Suprapubic skin (tissue), 4 donors: Measurements from ENCODE around the gene TP73. TPM values are rescaled to one million over a fixed set of nuclear protein-coding genes. Genes with fewer than 3 reads are reported as not detected.

Experiments used
- DNase-seq, 2 donors: peaks; one replicate each; pipeline ENCODE4 v3.0.0-alpha.2; 2019; ENCODE audit warnings: low spot score in 2 of 2
- H3K27ac ChIP-seq: fragments of 200-600 bp; sonication (generic); one replicate; pipeline ENCODE4 v1.5.1; 2019
- H3K27me3 ChIP-seq: fragments of 200-600 bp; sonication (generic); one replicate; pipeline ENCODE4 v1.5.1; 2019
- H3K36me3 ChIP-seq: fragments of 200-600 bp; sonication (generic); one replicate; pipeline ENCODE4 v1.5.1; 2019
- H3K4me1 ChIP-seq: fragments of 200-600 bp; sonication (generic); one replicate; pipeline ENCODE4 v1.5.1; 2019
- H3K4me3 ChIP-seq: fragments of 200-600 bp; sonication (generic); one replicate; pipeline ENCODE4 v1.5.1; 2019; ENCODE audit warnings: mild to moderate bottlenecking
- H3K9me3 ChIP-seq: fragments of 200-600 bp; sonication (generic); one replicate; pipeline ENCODE4 v1.5.1; 2019
- CTCF ChIP-seq, 2 donors: fragments of 200-600 bp in 1 of 2; fragments of 450-650 bp in 1 of 2; sonication (generic) in 1 of 2; IDR thresholded peaks; one replicate each; pipeline ENCODE4 v1.5.1; 2016 to 2019; ENCODE audit warnings: antibody characterized with exemption in 2 of 2, mild to moderate bottlenecking in 1 of 2, moderate library complexity in 1 of 2
- EP300 ChIP-seq: sonication (generic); formaldehyde crosslinking; IDR thresholded peaks from one replicate; pipeline ENCODE4 v1.6.1; 2017; ENCODE audit warnings: antibody characterized with exemption
- POLR2A ChIP-seq, 2 donors: fragments of 450-650 bp; IDR thresholded peaks; one replicate each; pipeline ENCODE4 v1.6.1; 2017; ENCODE audit warnings: antibody characterized with exemption in 2 of 2, mild to moderate bottlenecking in 2 of 2, moderate library complexity in 2 of 2
- POLR2AphosphoS5 ChIP-seq, 3 donors: sonication (generic); formaldehyde crosslinking; IDR thresholded peaks; one replicate each; pipeline ENCODE4 v1.6.1; 2017; ENCODE audit warnings: antibody characterized with exemption in 3 of 3
- WGBS: methylation state at CpG from one replicate; pipeline ENCODE4 v1.1.5; 2018; 5-methylcytosine and 5-hydroxymethylcytosine counted together
- total RNA-seq, 4 donors: library from RNA; depleted of rRNA; stranded (reverse); fragments of >200 nt; gene quantifications; one replicate each; pipeline ENCODE4 v1.1.0, GENCODE V29; 2016

TP73 gene
- total RNA-seq, 4 donors from 2014 or later: 8.8 to 24.7 (median 16.9) TPM

- DNase-seq: peak in 1 of 2 donors; percentile 48
- Histone ChIP-seq H3K4me1 (peaks cover 7% of the 10 kb centered on the region), H3K9me3 (no peaks in the 10 kb centered on the region), H3K27me3 (peaks cover 24% of the 10 kb centered on the region), H3K27ac (no peak overlapping the region), H3K4me3 (no peak overlapping the region), H3K36me3 (no peaks in the 10 kb centered on the region)
- TF ChIP-seq POLR2AphosphoS5 (IDR thresholded peaks at IDR 0.05) (no peak), POLR2A (IDR thresholded peaks at IDR 0.05) (no peak), CTCF (IDR thresholded peaks at IDR 0.05) (no peak), EP300 (no peak)
- WGBS: 80% methylated on average over 15 of the region's 16 CpGs
Measured at GRCh38 chr1:3662080-3662671, 9.9 kb downstream of the TP73 start.

GRCh38 chr1:3663999-3664699 is 11.8 kb downstream of the TP73 start:
- no peaks in the 10 kb centered on the region for H3K36me3 ChIP-seq
- peak in 1 of 2 donors; percentile 56 for DNase-seq
- WGBS: 66% methylated on average over 9 of the region's 14 CpGs
- TF ChIP-seq EP300 (no peak), CTCF (IDR thresholded peaks at IDR 0.05) (no peak), POLR2A (IDR thresholded peaks at IDR 0.05) (no peak), POLR2AphosphoS5 (IDR thresholded peaks at IDR 0.05) (no peak)
- no peak overlapping the region for H3K27ac ChIP-seq
- H3K4me3 ChIP-seq: no peak overlapping the region
- peaks cover 11% of the 10 kb centered on the region for H3K27me3 ChIP-seq
- peaks cover 13% of the 10 kb centered on the region for H3K4me1 ChIP-seq
- no peaks in the 10 kb centered on the region for H3K9me3 ChIP-seq

GRCh38 chr1:3664700-3665375 is 12.5 kb downstream of the TP73 start:
- H3K27ac ChIP-seq: no peak overlapping the region
- H3K9me3 ChIP-seq: no peaks in the 10 kb centered on the region
- peaks cover 16% of the 10 kb centered on the region for H3K27me3 ChIP-seq
- 70% methylated on average over 13 of the region's 14 CpGs for WGBS
- peaks cover 17% of the 10 kb centered on the region for H3K4me1 ChIP-seq
- H3K36me3 ChIP-seq: no peaks in the 10 kb centered on the region
- peak in 1 of 2 donors; percentile 37 for DNase-seq
- no peak overlapping the region for H3K4me3 ChIP-seq
- TF ChIP-seq POLR2A (IDR thresholded peaks at IDR 0.05) (no peak), CTCF (IDR thresholded peaks at IDR 0.05) (no peak), EP300 (no peak), POLR2AphosphoS5 (IDR thresholded peaks at IDR 0.05) (no peak)

- Histone ChIP-seq H3K27me3 (peaks cover 39% of the 10 kb centered on the region), H3K9me3 (no peaks in the 10 kb centered on the region), H3K4me1 (peaks cover 22% of the 10 kb centered on the region), H3K36me3 (no peaks in the 10 kb centered on the region), H3K4me3 (no peak overlapping the region), H3K27ac (no peak overlapping the region)
- DNase-seq: peak in 1 of 2 donors; percentile 46
- 70% methylated on average over 8 of the region's 8 CpGs for WGBS
- no peak for TF ChIP-seq POLR2A (IDR thresholded peaks at IDR 0.05)
- TF ChIP-seq EP300: no peak
- TF ChIP-seq POLR2AphosphoS5 (IDR thresholded peaks at IDR 0.05): no peak
- TF ChIP-seq CTCF (IDR thresholded peaks at IDR 0.05): no peak
Measured at GRCh38 chr1:3668148-3668547, 15.8 kb downstream of the TP73 start.
